Measurements from ENCODE around the gene SPOCK1. TPM values are rescaled to one million over a fixed set of nuclear protein-coding genes. Genes with fewer than 3 reads are reported as not detected.

Gene SPOCK1
- total and polyA plus RNA-seq, 4 donors = 0.07 to 0.18 (median 0.17) TPM; not detected in 1

GRCh38 chr5:137088175-137088574, 411.0 kb downstream of the SPOCK1 start:
- Histone ChIP-seq H3K27ac (ENCODE audit: low read depth in 1 of 2, low read length in 2 of 2) (no peak overlapping the region), H3K36me3 (ENCODE audit: control insufficient read depth in 4 of 4, insufficient read depth in 3 of 4, low read depth in 1 of 4, low read length in 3 of 4) (no peaks in the 10 kb centered on the region), H3K27me3 (ENCODE audit: control insufficient read depth in 4 of 4, insufficient read depth in 4 of 4, low read length in 3 of 4) (no peaks in the 10 kb centered on the region), H3K9ac (ENCODE audit: low read depth in 1 of 2, low read length in 2 of 2) (no peak overlapping the region), H3K4me3 (ENCODE audit: low read depth in 1 of 3, low read length in 3 of 3) (no peak overlapping the region), H3K4me1 (ENCODE audit: control insufficient read depth in 4 of 4, insufficient read depth in 4 of 4, low read length in 3 of 4) (no peaks in the 10 kb centered on the region), H3K9me3 (ENCODE audit: control insufficient read depth in 4 of 4, low read length in 3 of 4) (no peaks in the 10 kb centered on the region)
- no peak for DNase-seq (ENCODE audit: low spot score)
- TF ChIP-seq MAX (IDR thresholded peaks at IDR 0.05) (no peak), RAD21 (IDR thresholded peaks at IDR 0.05) (no peak), EGR1 (IDR thresholded peaks at IDR 0.05; ENCODE audit: low read depth in 2 of 2) (no peak), NR2F2 (IDR thresholded peaks at IDR 0.05) (no peak), YY1 (IDR thresholded peaks at IDR 0.05) (no peak), GABPA (IDR thresholded peaks at IDR 0.05 in 1 of 2, conservative IDR thresholded peaks at IDR 0.05 in 1 of 2) (no peak)
- WGBS = 70% methylated on average over 6 of the region's 6 CpGs

- WGBS = 67% methylated on average over 5 of the region's 5 CpGs
These were observed 412.8 kb downstream of the SPOCK1 start for GRCh38 chr5:137086342-137086741.

More at GRCh38 chr5:137086342-137086741, 412.8 kb downstream of the SPOCK1 start:
- TF ChIP-seq RXRA (IDR thresholded peaks at IDR 0.05) (no peak), FOXA2 (IDR thresholded peaks at IDR 0.05) (no peak), HNF4A (conservative IDR thresholded peaks at IDR 0.05) (no peak), YY1 (IDR thresholded peaks at IDR 0.05) (no peak), HNF4G (IDR thresholded peaks at IDR 0.05) (no peak), ZBTB33 (IDR thresholded peaks at IDR 0.05) (no peak), MAX (IDR thresholded peaks at IDR 0.05) (no peak), RAD21 (IDR thresholded peaks at IDR 0.05) (no peak), SP1 (IDR thresholded peaks at IDR 0.05) (no peak), ATF3 (IDR thresholded peaks at IDR 0.05) (no peak), CTCF (IDR thresholded peaks at IDR 0.05; ENCODE audit: low read depth, low read length, missing input control) (no peak), EGR1 (IDR thresholded peaks at IDR 0.05; ENCODE audit: low read depth in 2 of 2) (no peak), JUND (IDR thresholded peaks at IDR 0.05) (no peak), TAF1 (conservative IDR thresholded peaks at IDR 0.05) (no peak), FOXA1 (IDR thresholded peaks at IDR 0.05) (no peak), REST (IDR thresholded peaks at IDR 0.05) (no peak), GABPA (IDR thresholded peaks at IDR 0.05 in 1 of 2, conservative IDR thresholded peaks at IDR 0.05 in 1 of 2) (no peak), NR2F2 (IDR thresholded peaks at IDR 0.05) (no peak)
- Histone ChIP-seq H3K27ac (ENCODE audit: low read depth in 1 of 2, low read length in 2 of 2) (no peak overlapping the region), H3K9me3 (ENCODE audit: control insufficient read depth in 4 of 4, low read length in 3 of 4) (no peaks in the 10 kb centered on the region), H3K4me3 (ENCODE audit: low read depth in 1 of 3, low read length in 3 of 3) (no peak overlapping the region), H3K36me3 (ENCODE audit: control insufficient read depth in 4 of 4, insufficient read depth in 3 of 4, low read depth in 1 of 4, low read length in 3 of 4) (no peaks in the 10 kb centered on the region), H3K27me3 (ENCODE audit: control insufficient read depth in 4 of 4, insufficient read depth in 4 of 4, low read length in 3 of 4) (peaks cover 0 to 3% (median 0%) of the 10 kb centered on the region in 4 donors), H3K4me1 (ENCODE audit: control insufficient read depth in 4 of 4, insufficient read depth in 4 of 4, low read length in 3 of 4) (no peaks in the 10 kb centered on the region), H3K9ac (ENCODE audit: low read depth in 1 of 2, low read length in 2 of 2) (no peak overlapping the region)
- DNase-seq (ENCODE audit: low spot score) = no peak
